ENCODE measurements around the gene LIAS. TPM values are rescaled to one million over a fixed set of nuclear protein-coding genes. Genes with fewer than 3 reads are reported as not detected.
A peak's percentile ranks its signal among the peaks of the same experiment; 100 is the strongest.

LIAS gene
- total and polyA plus RNA-seq, 2 of the 13 experiments (the other 11 are each of a cell fraction or from before 2014, with no cell fraction given): 16.0 to 16.6 TPM

GRCh38 chr4:39514888-39515401 is 56.1 kb downstream of the LIAS start (continued):
- TF ChIP-seq ZNF101 (CRISPR knock-in tag; IDR thresholded peaks at IDR 0.05; ENCODE audit: borderline replicate concordance, low read depth) (no peak), KDM1A (CRISPR knock-in tag; IDR thresholded peaks at IDR 0.05) (peak; percentile 65; the same call in 1 of the 2 replicates), KMT2B (CRISPR knock-in tag; IDR thresholded peaks at IDR 0.05) (peak; percentile 32; the same call in 1 of the 2 replicates), DPF2 (CRISPR knock-in tag; IDR thresholded peaks at IDR 0.05; ENCODE audit: borderline replicate concordance, low read depth) (peak; percentile 90; the same call in 1 of the 2 replicates), ZKSCAN1 (IDR thresholded peaks at IDR 0.05; ENCODE audit: low read length) (no peak), RARA (CRISPR knock-in tag; IDR thresholded peaks at IDR 0.05) (peak; percentile 99), ZNF737 (CRISPR knock-in tag; IDR thresholded peaks at IDR 0.05; ENCODE audit: borderline replicate concordance) (no peak), ZNF496 (CRISPR knock-in tag; IDR thresholded peaks at IDR 0.05; ENCODE audit: insufficient replicate concordance) (no peak), CEBPG (CRISPR knock-in tag; IDR thresholded peaks at IDR 0.05) (peak; percentile 99), ZNF431 (CRISPR knock-in tag; IDR thresholded peaks at IDR 0.05; ENCODE audit: borderline replicate concordance, low read depth) (0 out of 2 replicates have a peak, but pooled peaks have one; percentile 38), MIER3 (CRISPR knock-in tag; IDR thresholded peaks at IDR 0.05; ENCODE audit: borderline replicate concordance) (peak; percentile 96; the same call in 1 of the 2 replicates), CCAR2 (optimal IDR thresholded peaks at IDR 0.05; ENCODE audit: low read depth, low read length) (no peak), SRSF9 (IDR thresholded peaks at IDR 0.05; ENCODE audit: borderline replicate concordance, insufficient read depth, low read depth, low read length, poor library complexity, severe bottlenecking) (no peak), EEA1 (CRISPR knock-in tag; IDR thresholded peaks at IDR 0.05; ENCODE audit: borderline replicate concordance) (no peak), ZNF629 (CRISPR knock-in tag; conservative IDR thresholded peaks at IDR 0.05) (no peak; the same call in 1 of the 2 replicates), NFKBIZ (CRISPR knock-in tag; IDR thresholded peaks at IDR 0.05) (peak; percentile 90; the same call in 1 of the 2 replicates), ZNF121 (CRISPR knock-in tag; IDR thresholded peaks at IDR 0.05) (no peak; the same call in 1 of the 2 replicates), KLF6 (CRISPR knock-in tag; IDR thresholded peaks at IDR 0.05) (0 out of 2 replicates have a peak, but pooled peaks have one; percentile 74), ZIK1 (CRISPR knock-in tag; IDR thresholded peaks at IDR 0.05; ENCODE audit: borderline replicate concordance, low read depth) (no peak), MAFF (IDR thresholded peaks at IDR 0.05; ENCODE audit: low read depth, low read length) (peak; percentile 94), TFDP2 (CRISPR knock-in tag; IDR thresholded peaks at IDR 0.05) (0 out of 2 replicates have a peak, but pooled peaks have one; percentile 42), TOE1 (CRISPR knock-in tag; IDR thresholded peaks at IDR 0.05) (peak; percentile 85; the same call in 1 of the 2 replicates), ZMYM3 (CRISPR knock-in tag; IDR thresholded peaks at IDR 0.05) (peak; percentile 59)
- TF ChIP-seq, protein P1, sequence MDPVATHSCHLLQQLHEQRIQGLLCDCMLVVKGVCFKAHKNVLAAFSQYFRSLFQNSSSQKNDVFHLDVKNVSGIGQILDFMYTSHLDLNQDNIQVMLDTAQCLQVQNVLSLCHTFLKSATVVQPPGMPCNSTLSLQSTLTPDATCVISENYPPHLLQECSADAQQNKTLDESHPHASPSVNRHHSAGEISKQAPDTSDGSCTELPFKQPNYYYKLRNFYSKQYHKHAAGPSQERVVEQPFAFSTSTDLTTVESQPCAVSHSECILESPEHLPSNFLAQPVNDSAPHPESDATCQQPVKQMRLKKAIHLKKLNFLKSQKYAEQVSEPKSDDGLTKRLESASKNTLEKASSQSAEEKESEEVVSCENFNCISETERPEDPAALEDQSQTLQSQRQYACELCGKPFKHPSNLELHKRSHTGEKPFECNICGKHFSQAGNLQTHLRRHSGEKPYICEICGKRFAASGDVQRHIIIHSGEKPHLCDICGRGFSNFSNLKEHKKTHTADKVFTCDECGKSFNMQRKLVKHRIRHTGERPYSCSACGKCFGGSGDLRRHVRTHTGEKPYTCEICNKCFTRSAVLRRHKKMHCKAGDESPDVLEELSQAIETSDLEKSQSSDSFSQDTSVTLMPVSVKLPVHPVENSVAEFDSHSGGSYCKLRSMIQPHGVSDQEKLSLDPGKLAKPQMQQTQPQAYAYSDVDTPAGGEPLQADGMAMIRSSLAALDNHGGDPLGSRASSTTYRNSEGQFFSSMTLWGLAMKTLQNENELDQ (CRISPR knock-in tag; IDR thresholded peaks at IDR 0.05; ENCODE audit: borderline replicate concordance): no peak
- TF ChIP-seq, protein P2, sequence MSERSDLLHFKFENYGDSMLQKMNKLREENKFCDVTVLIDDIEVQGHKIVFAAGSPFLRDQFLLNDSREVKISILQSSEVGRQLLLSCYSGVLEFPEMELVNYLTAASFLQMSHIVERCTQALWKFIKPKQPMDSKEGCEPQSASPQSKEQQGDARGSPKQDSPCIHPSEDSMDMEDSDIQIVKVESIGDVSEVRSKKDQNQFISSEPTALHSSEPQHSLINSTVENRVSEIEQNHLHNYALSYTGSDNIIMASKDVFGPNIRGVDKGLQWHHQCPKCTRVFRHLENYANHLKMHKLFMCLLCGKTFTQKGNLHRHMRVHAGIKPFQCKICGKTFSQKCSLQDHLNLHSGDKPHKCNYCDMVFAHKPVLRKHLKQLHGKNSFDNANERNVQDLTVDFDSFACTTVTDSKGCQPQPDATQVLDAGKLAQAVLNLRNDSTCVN (CRISPR knock-in tag; IDR thresholded peaks at IDR 0.05; ENCODE audit: borderline replicate concordance): peak; percentile 62; the same call in 1 of the 2 replicates
- TF ChIP-seq, protein P3, sequence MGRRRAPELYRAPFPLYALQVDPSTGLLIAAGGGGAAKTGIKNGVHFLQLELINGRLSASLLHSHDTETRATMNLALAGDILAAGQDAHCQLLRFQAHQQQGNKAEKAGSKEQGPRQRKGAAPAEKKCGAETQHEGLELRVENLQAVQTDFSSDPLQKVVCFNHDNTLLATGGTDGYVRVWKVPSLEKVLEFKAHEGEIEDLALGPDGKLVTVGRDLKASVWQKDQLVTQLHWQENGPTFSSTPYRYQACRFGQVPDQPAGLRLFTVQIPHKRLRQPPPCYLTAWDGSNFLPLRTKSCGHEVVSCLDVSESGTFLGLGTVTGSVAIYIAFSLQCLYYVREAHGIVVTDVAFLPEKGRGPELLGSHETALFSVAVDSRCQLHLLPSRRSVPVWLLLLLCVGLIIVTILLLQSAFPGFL (CRISPR knock-in tag; IDR thresholded peaks at IDR 0.05): no peak

Data from HepG2 (cell line).